Endothelial cell of umbilical vein (primary cell): ENCODE data around the gene DNAJB8. TPM values are rescaled to one million over a fixed set of nuclear protein-coding genes. Genes with fewer than 3 reads are reported as not detected.

ENCODE experiments used
- BruUV-seq: library from RNA; stranded (reverse); fragments of 400-500 nt; replicated peaks from 2 replicates; lab custom pipeline; 2021; lab: Mats Ljungman, UMichigan
- CTCF ChIA-PET: fragments of 300-600, 350-600 bp; sonication (Branson Sonifier 250); formaldehyde crosslinking; loops from one replicate; lab custom pipeline; 2021; ENCODE audit warnings: antibody characterized with exemption, inconsistent platforms; lab: Charles Lee
- POLR2A ChIA-PET: fragments of 300-600, 350-600 bp; sonication (Branson Sonifier 250); formaldehyde crosslinking; loops from one replicate; lab custom pipeline; 2021; ENCODE audit warnings: antibody characterized with exemption, inconsistent platforms; lab: Charles Lee
- DNase-seq: peaks from one replicate; pipeline ENCODE4 v3.0.0-alpha.2; 2011; ENCODE audit warnings: low read depth, low spot score
- FAIRE-seq: peaks from 2 replicates; lab custom pipeline; 2011; peaks lifted over from hg19 to GRCh38; lab: Jason Lieb, UNC
- H2AFZ ChIP-seq: 2 replicates; pipeline ENCODE4 v1.6.0; 2012; ENCODE audit warnings: low read depth, low read length, control low read depth, inconsistent platforms
- H3K27ac ChIP-seq: 2 replicates; pipeline ENCODE4 v1.5.1; 2011; ENCODE audit warnings: low read depth, mild to moderate bottlenecking, control low read depth, low read length, moderate library complexity; ENCODE audit not compliant: insufficient read depth
- H3K27me3 ChIP-seq, 2 experiments: 2 replicates each; pipeline versions ENCODE4 v1.6.0 to v1.6.1; 2011; ENCODE audit warnings: low read length in 2 of 2, mixed read lengths in 1 of 2; ENCODE audit not compliant: control insufficient read depth in 2 of 2, insufficient read depth in 2 of 2
- H3K36me3 ChIP-seq, 2 experiments: 2 replicates in 1 of 2; 3 replicates in 1 of 2; pipeline ENCODE4 v1.5.1; 2011; ENCODE audit warnings: low read length in 2 of 2, mild to moderate bottlenecking in 1 of 2, moderate library complexity in 1 of 2; ENCODE audit not compliant: control insufficient read depth in 2 of 2, insufficient read depth in 2 of 2; ENCODE audit errors: extremely low read depth in 1 of 2
- H3K4me1 ChIP-seq: 3 replicates; pipeline ENCODE4 v1.5.1; 2011; ENCODE audit warnings: mild to moderate bottlenecking, low read length; ENCODE audit not compliant: control insufficient read depth, insufficient read depth; ENCODE audit errors: extremely low read depth
- H3K4me2 ChIP-seq: 2 replicates; pipeline ENCODE4 v1.6.1; 2011; ENCODE audit warnings: low read length, control low read depth, mixed read lengths; ENCODE audit not compliant: insufficient read depth
- H3K4me3 ChIP-seq, 3 experiments: fragments of 200-600 bp in 1 of 3; sonication (generic), shearing (Covaris generic) in 1 of 3; replicated peaks in 1 of 3; 2 replicates each; pipeline ENCODE4 v1.5.1; 2011 to 2016; ENCODE audit warnings: control low read depth in 3 of 3, low read length in 3 of 3, mild to moderate bottlenecking in 2 of 3, inconsistent platforms in 1 of 3, low read depth in 1 of 3, moderate library complexity in 1 of 3; ENCODE audit not compliant: insufficient read depth in 1 of 3
- H3K79me2 ChIP-seq: 2 replicates; pipeline ENCODE4 v1.6.0; 2012; ENCODE audit warnings: low read length, inconsistent platforms; ENCODE audit not compliant: control insufficient read depth, insufficient read depth
- H3K9ac ChIP-seq: replicated peaks from 2 replicates; pipeline ENCODE3; 2011; ENCODE audit warnings: low read length, control low read depth; ENCODE audit not compliant: insufficient read depth; ENCODE audit errors: extremely low read depth
- H3K9me1 ChIP-seq: replicated peaks from 3 replicates; pipeline ENCODE4 v1.6.0; 2011; ENCODE audit warnings: mild to moderate bottlenecking, low read length; ENCODE audit not compliant: control insufficient read depth, insufficient read depth; ENCODE audit errors: extremely low read depth
- H3K9me3 ChIP-seq: replicated peaks from 2 replicates; pipeline ENCODE4 v1.5.1; 2012; ENCODE audit warnings: low read length, inconsistent platforms; ENCODE audit not compliant: control insufficient read depth, insufficient read depth
- H4K20me1 ChIP-seq: replicated peaks from 2 replicates; pipeline ENCODE3; 2011; ENCODE audit warnings: mild to moderate bottlenecking, low read length; ENCODE audit not compliant: control insufficient read depth, insufficient read depth; ENCODE audit errors: extremely low read depth
- CTCF ChIP-seq, 2 donors: IDR thresholded peaks; 1 replicate in 1 of 2; 2 replicates in 1 of 2; pipeline ENCODE4 v1.5.1; 2011; ENCODE audit warnings: low read length in 2 of 2, mild to moderate bottlenecking in 2 of 2, moderate library complexity in 2 of 2, control low read depth in 1 of 2, inconsistent platforms in 1 of 2, low read depth in 1 of 2; ENCODE audit not compliant: insufficient read depth in 1 of 2; ENCODE audit errors: extremely low read depth in 1 of 2
- EZH2 ChIP-seq: IDR thresholded peaks from 2 replicates; pipeline ENCODE4 v1.6.1; 2012; ENCODE audit warnings: borderline replicate concordance, low read depth, mild to moderate bottlenecking, moderate library complexity, low read length, inconsistent platforms; ENCODE audit not compliant: severe bottlenecking
- FOS ChIP-seq: IDR thresholded peaks from 2 replicates; pipeline ENCODE4 v1.6.1; 2011; ENCODE audit warnings: mild to moderate bottlenecking, low read length, moderate library complexity, borderline replicate concordance; ENCODE audit not compliant: insufficient read depth
- GATA2 ChIP-seq: IDR thresholded peaks from 2 replicates; pipeline ENCODE4 v1.7.0; 2011; ENCODE audit warnings: low read depth, mild to moderate bottlenecking, moderate library complexity, mixed read lengths, low read length; ENCODE audit not compliant: insufficient read length, insufficient read depth
- JUN ChIP-seq: IDR thresholded peaks from 2 replicates; pipeline ENCODE4 v1.6.1; 2011; ENCODE audit warnings: borderline replicate concordance, low read depth; ENCODE audit not compliant: insufficient read length, insufficient read depth
- MYC ChIP-seq: IDR thresholded peaks from one replicate; pipeline ENCODE4 v1.6.1; 2011; ENCODE audit warnings: mild to moderate bottlenecking, low read depth, low read length
- POLR2A ChIP-seq: IDR thresholded peaks from 2 replicates; pipeline ENCODE4 v1.6.1; 2012; ENCODE audit warnings: low read depth, mild to moderate bottlenecking, control low read depth, low read length
- POLR2AphosphoS5 ChIP-seq: IDR thresholded peaks from 2 replicates; pipeline ENCODE4 v1.6.1; 2012; ENCODE audit warnings: low read depth, mild to moderate bottlenecking, control low read depth, low read length, moderate library complexity; ENCODE audit not compliant: insufficient read depth
- dilution Hi-C: fragments of 300-500 bp; cut with MboI; formaldehyde crosslinking; loops from one replicate; pipeline ENCODE4 v1.15.0; 2019; ENCODE audit warnings: low sequenced_read_pairs; ENCODE audit not compliant: extremely low pct_ligation_motif_present
- intact Hi-C: fragments of 100-400 bp; cut with micrococcal nuclease; formaldehyde crosslinking; loops from one replicate; pipeline ENCODE4 v1.10.0; 2022
- polyA plus RNA-seq, 4 experiments: library from polyadenylated mRNA; depleted of rRNA in 3 of 4; stranded (reverse) in 3 of 4; unstranded in 1 of 4; fragments of >200 nt; gene quantifications; 2 replicates each; pipeline versions ENCODE4 v1.2.1 to v1.2.3, GENCODE V29; 2011 to 2012; ENCODE audit warnings: missing spikeins in 1 of 4
- total RNA-seq: library from RNA; stranded (reverse); gene quantifications from 2 replicates; pipeline ENCODE4 v1.2.3, GENCODE V29; 2021
- TF ChIP-seq, protein P1 (sequence below): IDR thresholded peaks from 2 replicates; pipeline ENCODE4 v1.6.1; 2011; ENCODE audit not compliant: insufficient read depth, insufficient read length

DNAJB8 gene
- total and polyA plus RNA-seq, 2 donors (not counting 3 experiments of a cell fraction or from before 2014, with no cell fraction given) = not detected

DNA sequence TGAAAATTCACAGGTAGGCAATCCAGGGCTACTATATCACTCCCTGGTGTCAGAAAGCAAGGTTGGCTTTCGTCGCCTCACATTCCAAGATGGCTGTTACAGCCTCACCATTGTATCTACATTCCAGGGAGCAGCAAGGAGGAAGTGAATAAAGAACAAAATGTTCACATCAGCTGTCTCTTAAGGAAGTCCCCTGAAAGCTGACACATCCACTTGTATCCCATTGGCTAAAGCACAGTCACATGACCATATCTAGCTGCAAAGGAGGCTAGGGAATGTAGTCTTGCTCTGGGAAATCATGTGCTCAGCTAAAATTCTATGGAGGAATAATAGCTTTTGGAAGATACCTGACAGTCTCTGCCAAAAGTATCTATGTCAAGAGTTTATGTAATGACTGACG, 39.1 kb upstream of the DNAJB8 start:
- Histone ChIP-seq H3K27me3 (peaks cover 0 to 6% of the 10 kb centered on the region in 2 experiments), H3K4me3 (no peak overlapping the region), H3K36me3 (no peaks in the 10 kb centered on the region), H3K4me2 (no peak overlapping the region), H3K79me2 (no peaks in the 10 kb centered on the region), H3K4me1 (no peaks in the 10 kb centered on the region), H3K9ac (no peak overlapping the region), H2AFZ (no peak overlapping the region), H3K9me3 (no peaks in the 10 kb centered on the region), H3K9me1 (no peaks in the 10 kb centered on the region), H4K20me1 (no peaks in the 10 kb centered on the region), H3K27ac (no peak overlapping the region)
- dilution Hi-C loops = no loop called here
- TF ChIP-seq POLR2AphosphoS5 (no peak), FOS (no peak)
- no peak for FAIRE-seq
- intact Hi-C loops = no loop called here
- CTCF ChIA-PET = interaction anchor here (0.9 to 1.9 kb wide), 3 partner anchors 8 to 61 kb away, joined by 3 to 15 read pairs (median 4); no protein-coding TSS in a partner anchor
- POLR2A ChIA-PET = no interaction called here
- BruUV-seq = no TSS peak
- DNase-seq = no peak

- no peak overlapping the region for H3K4me3 ChIP-seq
- FAIRE-seq (no peak), DNase-seq (no peak)
- POLR2A ChIA-PET = no interaction called here
- H3K4me2 ChIP-seq = no peak overlapping the region
- TF ChIP-seq MYC = no peak
- TF ChIP-seq JUN = no peak
- TF ChIP-seq GATA2 = no peak
- TF ChIP-seq FOS = no peak
- no peak for TF ChIP-seq POLR2AphosphoS5
- TF ChIP-seq, protein P1, sequence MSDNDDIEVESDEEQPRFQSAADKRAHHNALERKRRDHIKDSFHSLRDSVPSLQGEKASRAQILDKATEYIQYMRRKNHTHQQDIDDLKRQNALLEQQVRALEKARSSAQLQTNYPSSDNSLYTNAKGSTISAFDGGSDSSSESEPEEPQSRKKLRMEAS = no peak
- no peak for TF ChIP-seq POLR2A
- TF ChIP-seq EZH2 = no peak
- TF ChIP-seq CTCF (IDR thresholded peaks at IDR 0.05; ENCODE audit: extremely low read depth in 1 of 2, insufficient read depth in 1 of 2, low read depth in 1 of 2, low read length in 2 of 2) = no peak
- peaks cover 0 to 6% of the 10 kb centered on the region in 2 experiments for H3K27me3 ChIP-seq
- intact Hi-C loops = no loop called here
- no peak overlapping the region for H3K9ac ChIP-seq
- no peaks in the 10 kb centered on the region for H3K9me1 ChIP-seq
- H3K4me1 ChIP-seq = no peaks in the 10 kb centered on the region
- no peaks in the 10 kb centered on the region for H3K36me3 ChIP-seq
- BruUV-seq = no TSS peak
- no peak overlapping the region for H3K27ac ChIP-seq
- H4K20me1 ChIP-seq = no peaks in the 10 kb centered on the region
- H3K79me2 ChIP-seq = no peaks in the 10 kb centered on the region
- dilution Hi-C loops = no loop called here
- H2AFZ ChIP-seq = no peak overlapping the region
- CTCF ChIA-PET = interaction anchor here (0.7 to 1.9 kb wide), 3 partner anchors 7 to 46 kb away, joined by 3 to 15 read pairs (median 4); no protein-coding TSS in a partner anchor
- no peaks in the 10 kb centered on the region for H3K9me3 ChIP-seq
Measured at GRCh38 chr3:128504963-128505730, 38.5 kb upstream of the DNAJB8 start.
